Adrenal gland (tissue), 12 donors: ENCODE measurements around the gene SLC30A10. TPM values are rescaled to one million over a fixed set of nuclear protein-coding genes. Genes with fewer than 3 reads are reported as not detected.
"Not testable (repeated sequence)": the region's sequence is repeated elsewhere in the genome, so short reads cannot be mapped to it uniquely, and the experiment has no call there.

Source experiments
- DNase-seq, 7 donors: peaks; one replicate each; pipeline ENCODE4 v3.0.0-alpha.2; 2019 to 2020
- H3K27ac ChIP-seq, 5 donors: fragments of 200-600 bp; sonication (generic) in 4 of 5; 1 replicate in 3 of 5; 2 replicates in 2 of 5; pipeline versions ENCODE4 v1.5.1 to v1.8.0; 2016 to 2020; ENCODE audit warnings: mild to moderate bottlenecking in 1 of 5
- H3K27me3 ChIP-seq: fragments of 200-600 bp; 2 replicates; pipeline ENCODE4 v1.8.0; 2021
- H3K36me3 ChIP-seq, 2 donors: fragments of 200-600 bp; replicated peaks in 1 of 2; 1 replicate in 1 of 2; 2 replicates in 1 of 2; pipeline versions ENCODE4 v1.5.1 to v1.8.0; 2018 to 2022
- H3K4me1 ChIP-seq, 2 donors: fragments of 200-600 bp; replicated peaks in 1 of 2; 1 replicate in 1 of 2; 2 replicates in 1 of 2; pipeline versions ENCODE4 v1.5.1 to v1.8.0; 2018 to 2021
- H3K4me3 ChIP-seq, 4 donors: fragments of 200-600 bp; sonication (generic) in 3 of 4; one replicate each; pipeline ENCODE4 v1.5.1; 2016 to 2018
- H3K9me3 ChIP-seq, 3 donors: fragments of 200-600 bp; sonication (generic) in 1 of 3; replicated peaks in 1 of 3; 1 replicate in 2 of 3; 2 replicates in 1 of 3; pipeline versions ENCODE4 v1.5.1 to v1.8.0; 2016 to 2021
- POLR2A ChIP-seq, 2 donors: fragments of 450-650 bp; IDR thresholded peaks; one replicate each; pipeline ENCODE4 v1.6.1; 2017; ENCODE audit warnings: antibody characterized with exemption in 2 of 2, mild to moderate bottlenecking in 2 of 2, moderate library complexity in 1 of 2
- WGBS, 4 donors: extraction: QIAGEN DNeasy Blood & Tissue Kit in 2 of 4; methylation state at CpG; one replicate each; pipeline versions ENCODE4 v1.1.5 to v1.1.7; 2013 to 2017; 5-methylcytosine and 5-hydroxymethylcytosine counted together
- intact Hi-C, 2 donors: fragments of 100-400 bp; cut with DNase I; formaldehyde crosslinking; loops; one replicate each; pipeline versions ENCODE4 v1.14.1 to v1.15.0; 2022 to 2023
- polyA plus RNA-seq, 3 donors: library from polyadenylated mRNA; stranded (reverse); fragments of 200-250 nt in 2 of 3; fragments of 350-450 nt in 1 of 3; fragmentation: Illumina TruSeq in 1 of 3; extraction: RNeasy Lipid Tissue Mini Kit (QIAGEN cat#74804) in 1 of 3; gene quantifications; one replicate each; pipeline ENCODE4 v1.2.3, GENCODE V29; 2013 to 2014
- total RNA-seq, 9 donors: library from RNA; depleted of rRNA in 4 of 9; stranded (reverse); fragments of >200 nt in 4 of 9; fragments of 120-200 nt in 1 of 9; fragmentation: NEBNext Ultra II Directional in 1 of 9; extraction: Animal tissue kit (Norgen Biotek cat#: 25700) in 1 of 9; gene quantifications; one replicate each; pipeline versions ENCODE4 v1.1.0 to v1.2.4, GENCODE V29; 2013 to 2023
- TF ChIP-seq, protein P1 (sequence below), 6 experiments: fragments of 450-650 bp in 4 of 6; fragments of 200-600 bp in 2 of 6; sonication (generic) in 1 of 6; IDR thresholded peaks; 1 replicate in 5 of 6; 2 replicates in 1 of 6; pipeline versions ENCODE4 v1.5.1 to v1.8.0; 2016 to 2021; ENCODE audit warnings: antibody characterized with exemption in 6 of 6, mild to moderate bottlenecking in 2 of 6, moderate library complexity in 1 of 6
- donor health status: healthy with polysubstance abuse.
- donor health status: Bipolar disorder and iron deficiency.
- donor health status: DM: yes; HTN: yes; CAD: no.
- donor health status: DM: no; HTN: no; CAD: no.
- donor health status: DM: no; HTN: no; CAD: no.
- donor health status: DM: yes; HTN: yes; CAD: no.

Gene SLC30A10
- total and polyA plus RNA-seq, 12 donors = 0.13 to 19.8 (median 0.35) TPM; not detected in 1

GRCh38 chr1:219909476-219909875 is 18.9 kb downstream of the SLC30A10 start:
- Histone ChIP-seq H3K9me3 (no peaks in the 10 kb centered on the region), H3K4me1 (no peaks in the 10 kb centered on the region), H3K4me3 (no peak overlapping the region), H3K27ac (no peak overlapping the region), H3K27me3 (no peaks in the 10 kb centered on the region), H3K36me3 (no peaks in the 10 kb centered on the region)
- no peak for DNase-seq
- TF ChIP-seq, protein P1, sequence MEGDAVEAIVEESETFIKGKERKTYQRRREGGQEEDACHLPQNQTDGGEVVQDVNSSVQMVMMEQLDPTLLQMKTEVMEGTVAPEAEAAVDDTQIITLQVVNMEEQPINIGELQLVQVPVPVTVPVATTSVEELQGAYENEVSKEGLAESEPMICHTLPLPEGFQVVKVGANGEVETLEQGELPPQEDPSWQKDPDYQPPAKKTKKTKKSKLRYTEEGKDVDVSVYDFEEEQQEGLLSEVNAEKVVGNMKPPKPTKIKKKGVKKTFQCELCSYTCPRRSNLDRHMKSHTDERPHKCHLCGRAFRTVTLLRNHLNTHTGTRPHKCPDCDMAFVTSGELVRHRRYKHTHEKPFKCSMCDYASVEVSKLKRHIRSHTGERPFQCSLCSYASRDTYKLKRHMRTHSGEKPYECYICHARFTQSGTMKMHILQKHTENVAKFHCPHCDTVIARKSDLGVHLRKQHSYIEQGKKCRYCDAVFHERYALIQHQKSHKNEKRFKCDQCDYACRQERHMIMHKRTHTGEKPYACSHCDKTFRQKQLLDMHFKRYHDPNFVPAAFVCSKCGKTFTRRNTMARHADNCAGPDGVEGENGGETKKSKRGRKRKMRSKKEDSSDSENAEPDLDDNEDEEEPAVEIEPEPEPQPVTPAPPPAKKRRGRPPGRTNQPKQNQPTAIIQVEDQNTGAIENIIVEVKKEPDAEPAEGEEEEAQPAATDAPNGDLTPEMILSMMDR (IDR thresholded peaks at IDR 0.05) = no peak
- TF ChIP-seq POLR2A (IDR thresholded peaks at IDR 0.05) = no peak
- 76 to 98% (median 84%) methylated on average over 4 of the region's 4 CpGs for WGBS, 4 donors
- intact Hi-C loops = no loop called here

- no peak for TF ChIP-seq POLR2A (IDR thresholded peaks at IDR 0.05)
- TF ChIP-seq, protein P1 (IDR thresholded peaks at IDR 0.05) = no peak
- intact Hi-C loops = no loop called here
- Histone ChIP-seq H3K27me3 (no peaks in the 10 kb centered on the region), H3K4me1 (peaks cover 4 to 6% of the 10 kb centered on the region in 2 donors), H3K9me3 (no peaks in the 10 kb centered on the region), H3K4me3 (no peak overlapping the region), H3K27ac (no peak overlapping the region), H3K36me3 (no peaks in the 10 kb centered on the region)
- no peak for DNase-seq
- WGBS, 4 donors = 84 to 100% (median 90%) methylated on average over 2 to 3 of the region's 3 CpGs
These were observed 20.2 kb downstream of the SLC30A10 start for GRCh38 chr1:219908170-219908569.

DNA sequence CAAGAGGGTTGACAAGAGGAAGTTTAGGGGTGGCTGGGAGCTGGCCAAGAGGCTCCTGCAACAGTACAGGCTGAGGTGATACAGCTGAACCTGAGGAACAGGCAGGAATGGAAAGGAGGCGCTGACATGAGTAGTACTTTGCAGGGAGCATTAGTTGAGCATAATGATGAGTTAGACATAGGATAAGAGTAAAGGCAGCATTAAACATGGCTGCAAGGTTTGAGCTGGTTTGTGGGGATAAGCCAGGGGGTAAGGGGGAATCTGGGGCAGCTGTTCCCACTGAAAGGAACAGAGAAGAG is 20.6 kb downstream of the SLC30A10 start:
- Histone ChIP-seq H3K4me3 (no peak overlapping the region), H3K36me3 (no peaks in the 10 kb centered on the region), H3K27ac (no peak overlapping the region), H3K27me3 (no peaks in the 10 kb centered on the region), H3K4me1 (peaks cover 6 to 9% of the 10 kb centered on the region in 2 donors), H3K9me3 (no peaks in the 10 kb centered on the region)
- DNase-seq = no peak
- TF ChIP-seq, protein P1 (IDR thresholded peaks at IDR 0.05) = no peak
- no peak for TF ChIP-seq POLR2A (IDR thresholded peaks at IDR 0.05)
- 76 to 100% (median 90%) methylated on average over 1 of the region's 1 CpG for WGBS, 4 donors
- intact Hi-C loops = no loop called here

GRCh38 chr1:219906924-219907771 is 21.2 kb downstream of the SLC30A10 start:
- WGBS, 4 donors = 61 to 66% (median 64%) methylated on average over 5 of the region's 5 CpGs
- Histone ChIP-seq H3K4me3 (no peak overlapping the region), H3K4me1 (peaks cover 6 to 9% of the 10 kb centered on the region in 2 donors), H3K27ac (no peak overlapping the region), H3K36me3 (no peaks in the 10 kb centered on the region), H3K27me3 (no peaks in the 10 kb centered on the region), H3K9me3 (no peaks in the 10 kb centered on the region)
- no peak for DNase-seq
- intact Hi-C loops = no loop called here
- TF ChIP-seq, protein P1 (IDR thresholded peaks at IDR 0.05) = no peak
- no peak for TF ChIP-seq POLR2A (IDR thresholded peaks at IDR 0.05)

- H3K36me3 ChIP-seq, DNase-seq, H3K27ac ChIP-seq, H3K27me3 ChIP-seq, H3K4me3 ChIP-seq, intact Hi-C loops, H3K4me1 ChIP-seq, H3K9me3 ChIP-seq: not testable (repeated sequence)
- WGBS, 4 donors = 88 to 98% (median 93%) methylated on average over 8 of the region's 8 CpGs
These were observed 21.8 kb downstream of the SLC30A10 start for GRCh38 chr1:219906565-219906923.
